ENCODE results near the gene PTPN3. TPM values are rescaled to one million over a fixed set of nuclear protein-coding genes. Genes with fewer than 3 reads are reported as not detected.

Gene PTPN3
- total and polyA plus RNA-seq, 2 experiments from 2014 or later = 1.4 to 2.6 TPM

DNA sequence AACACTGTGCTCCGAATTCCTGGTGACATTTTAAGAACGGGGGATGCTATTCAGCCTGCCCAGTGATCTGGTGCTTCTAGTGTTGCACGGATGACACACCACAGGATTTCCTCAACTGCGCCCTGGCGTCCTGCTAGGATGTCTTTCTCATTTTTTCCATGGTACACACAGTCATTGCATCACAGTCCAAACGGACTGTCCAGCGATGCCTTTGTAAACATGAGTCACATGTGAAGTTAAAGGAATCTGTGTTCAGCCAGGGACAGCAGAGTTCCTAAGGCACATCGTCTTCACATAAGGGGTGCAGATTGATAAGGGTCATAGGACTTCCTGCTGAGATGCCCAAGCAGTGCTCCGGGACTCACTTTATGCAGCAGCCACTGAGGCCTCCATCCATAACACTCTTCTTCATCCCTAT lies 9.3 kb upstream of the PTPN3 start (continued):
- TF ChIP-seq POLR2AphosphoS5 (IDR thresholded peaks at IDR 0.05; ENCODE audit: low read depth) (no peak), EZH2phosphoT487 (IDR thresholded peaks at IDR 0.05; ENCODE audit: unreplicated experiment) (no peak), ZNF114 (CRISPR knock-in tag; IDR thresholded peaks at IDR 0.05) (no peak)
- TF ChIP-seq, protein P1, sequence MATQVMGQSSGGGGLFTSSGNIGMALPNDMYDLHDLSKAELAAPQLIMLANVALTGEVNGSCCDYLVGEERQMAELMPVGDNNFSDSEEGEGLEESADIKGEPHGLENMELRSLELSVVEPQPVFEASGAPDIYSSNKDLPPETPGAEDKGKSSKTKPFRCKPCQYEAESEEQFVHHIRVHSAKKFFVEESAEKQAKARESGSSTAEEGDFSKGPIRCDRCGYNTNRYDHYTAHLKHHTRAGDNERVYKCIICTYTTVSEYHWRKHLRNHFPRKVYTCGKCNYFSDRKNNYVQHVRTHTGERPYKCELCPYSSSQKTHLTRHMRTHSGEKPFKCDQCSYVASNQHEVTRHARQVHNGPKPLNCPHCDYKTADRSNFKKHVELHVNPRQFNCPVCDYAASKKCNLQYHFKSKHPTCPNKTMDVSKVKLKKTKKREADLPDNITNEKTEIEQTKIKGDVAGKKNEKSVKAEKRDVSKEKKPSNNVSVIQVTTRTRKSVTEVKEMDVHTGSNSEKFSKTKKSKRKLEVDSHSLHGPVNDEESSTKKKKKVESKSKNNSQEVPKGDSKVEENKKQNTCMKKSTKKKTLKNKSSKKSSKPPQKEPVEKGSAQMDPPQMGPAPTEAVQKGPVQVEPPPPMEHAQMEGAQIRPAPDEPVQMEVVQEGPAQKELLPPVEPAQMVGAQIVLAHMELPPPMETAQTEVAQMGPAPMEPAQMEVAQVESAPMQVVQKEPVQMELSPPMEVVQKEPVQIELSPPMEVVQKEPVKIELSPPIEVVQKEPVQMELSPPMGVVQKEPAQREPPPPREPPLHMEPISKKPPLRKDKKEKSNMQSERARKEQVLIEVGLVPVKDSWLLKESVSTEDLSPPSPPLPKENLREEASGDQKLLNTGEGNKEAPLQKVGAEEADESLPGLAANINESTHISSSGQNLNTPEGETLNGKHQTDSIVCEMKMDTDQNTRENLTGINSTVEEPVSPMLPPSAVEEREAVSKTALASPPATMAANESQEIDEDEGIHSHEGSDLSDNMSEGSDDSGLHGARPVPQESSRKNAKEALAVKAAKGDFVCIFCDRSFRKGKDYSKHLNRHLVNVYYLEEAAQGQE (IDR thresholded peaks at IDR 0.05; ENCODE audit: unreplicated experiment) = no peak

- Histone ChIP-seq H3K27ac (ENCODE audit: low read depth) (no peak overlapping the region), H3K4me1 (ENCODE audit: insufficient read depth) (no peaks in the 10 kb centered on the region), H2AFZ (no peak overlapping the region), H3K27me3 (ENCODE audit: insufficient read depth) (peaks cover 9% of the 10 kb centered on the region; the same call in 1 of the 2 replicates), H3K79me2 (replicated peaks; ENCODE audit: insufficient read depth) (no peaks in the 10 kb centered on the region), H3K9me2 (ENCODE audit: insufficient read depth) (no peaks in the 10 kb centered on the region), H3K4me2 (no peak overlapping the region), H3K36me3 (ENCODE audit: insufficient read depth) (no peaks in the 10 kb centered on the region), H3F3A (replicated peaks; ENCODE audit: low read depth) (no peaks in the 10 kb centered on the region), H3K4me3 (no peak overlapping the region), H4K20me1 (replicated peaks; ENCODE audit: insufficient read depth) (no peaks in the 10 kb centered on the region)
- Mint-ChIP-seq H3K4me1 (peaks cover 4% of the 10 kb centered on the region), H3K4me3 (no peak overlapping the region), H3K9me3 (no peaks in the 10 kb centered on the region), H3K27ac (no peak overlapping the region), H3K27me3 (ENCODE audit: insufficient read depth, low read depth, poor library complexity) (peaks cover 2% of the 10 kb centered on the region), H3K36me3 (ENCODE audit: low read depth) (no peaks in the 10 kb centered on the region)
- ATAC-seq (no peak), DNase-seq (ENCODE audit: low spot score) (no peak)
- TF ChIP-seq EZH2 (IDR thresholded peaks at IDR 0.05; ENCODE audit: low read depth, unreplicated experiment) = no peak
- no peak for TF ChIP-seq JUNB (IDR thresholded peaks at IDR 0.05; ENCODE audit: unreplicated experiment)
- no peak for TF ChIP-seq STAT1 (IDR thresholded peaks at IDR 0.05; ENCODE audit: unreplicated experiment)
- no peak for TF ChIP-seq ZNF331 (CRISPR knock-in tag; IDR thresholded peaks at IDR 0.05; ENCODE audit: low read depth)
- TF ChIP-seq, protein P2, sequence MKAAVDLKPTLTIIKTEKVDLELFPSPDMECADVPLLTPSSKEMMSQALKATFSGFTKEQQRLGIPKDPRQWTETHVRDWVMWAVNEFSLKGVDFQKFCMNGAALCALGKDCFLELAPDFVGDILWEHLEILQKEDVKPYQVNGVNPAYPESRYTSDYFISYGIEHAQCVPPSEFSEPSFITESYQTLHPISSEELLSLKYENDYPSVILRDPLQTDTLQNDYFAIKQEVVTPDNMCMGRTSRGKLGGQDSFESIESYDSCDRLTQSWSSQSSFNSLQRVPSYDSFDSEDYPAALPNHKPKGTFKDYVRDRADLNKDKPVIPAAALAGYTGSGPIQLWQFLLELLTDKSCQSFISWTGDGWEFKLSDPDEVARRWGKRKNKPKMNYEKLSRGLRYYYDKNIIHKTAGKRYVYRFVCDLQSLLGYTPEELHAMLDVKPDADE (IDR thresholded peaks at IDR 0.05) = no peak
- TF ChIP-seq CREB1 (CRISPR knock-in tag; IDR thresholded peaks at IDR 0.05; ENCODE audit: low read depth) = no peak
- no peak for TF ChIP-seq ZNF114 (CRISPR knock-in tag; IDR thresholded peaks at IDR 0.05)
- TF ChIP-seq EZH2phosphoT487 (IDR thresholded peaks at IDR 0.05; ENCODE audit: unreplicated experiment) = no peak
- no peak for TF ChIP-seq POLR2AphosphoS5 (IDR thresholded peaks at IDR 0.05; ENCODE audit: low read depth)
- TF ChIP-seq ZNF462 (CRISPR knock-in tag; IDR thresholded peaks at IDR 0.05) = no peak
Measured at GRCh38 chr9:109506097-109506712, 8.1 kb upstream of the PTPN3 start.
